Fibroblast of villous mesenchyme (primary cell): ENCODE results near the gene PIKFYVE. TPM values are rescaled to one million over a fixed set of nuclear protein-coding genes. Genes with fewer than 3 reads are reported as not detected.
A peak's percentile ranks its signal among the peaks of the same experiment; 100 is the strongest.
"Not testable (repeated sequence)": the region's sequence is repeated elsewhere in the genome, so short reads cannot be mapped to it uniquely, and the experiment has no call there.

Experiments
- DNase-seq: peaks from one replicate; pipeline ENCODE4 v3.0.0-alpha.2; 2010; ENCODE audit warnings: low read depth
- H3K4me3 ChIP-seq: 2 replicates; pipeline ENCODE4 v1.5.1; 2011; ENCODE audit warnings: low read depth, mild to moderate bottlenecking, low read length
- total RNA-seq: library from RNA; depleted of rRNA; stranded (reverse); fragments of >200 nt; gene quantifications from 2 replicates; pipeline ENCODE4 v1.2.3, GENCODE V29; 2012
- TF ChIP-seq, protein P1 (sequence below): IDR thresholded peaks from 2 replicates; pipeline ENCODE4 v1.5.1; 2012; ENCODE audit warnings: low read depth, mild to moderate bottlenecking, low read length; ENCODE audit not compliant: insufficient read depth

PIKFYVE gene
- total RNA-seq, 1 donor = 46.6 TPM

DNA sequence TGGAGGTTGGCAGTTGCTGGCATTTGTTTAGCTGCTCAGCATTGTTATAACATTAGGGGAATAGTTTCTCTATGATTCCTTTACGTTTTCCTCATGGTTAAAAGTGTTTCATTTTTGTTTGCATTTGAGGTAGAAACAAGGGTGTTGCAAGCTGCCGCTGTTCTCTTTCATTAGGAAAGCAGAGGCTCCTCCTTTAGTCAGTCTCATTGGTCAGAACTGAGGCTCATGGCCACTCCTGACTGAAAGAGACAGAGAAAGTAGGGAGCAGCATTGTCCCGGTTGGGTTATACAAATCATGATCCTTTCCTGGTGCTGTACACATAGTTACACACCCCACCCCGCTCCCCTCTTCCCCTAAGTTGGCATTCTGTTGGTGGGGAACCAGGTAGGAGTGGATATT is 80.7 kb downstream of the PIKFYVE start:
- TF ChIP-seq, protein P1, sequence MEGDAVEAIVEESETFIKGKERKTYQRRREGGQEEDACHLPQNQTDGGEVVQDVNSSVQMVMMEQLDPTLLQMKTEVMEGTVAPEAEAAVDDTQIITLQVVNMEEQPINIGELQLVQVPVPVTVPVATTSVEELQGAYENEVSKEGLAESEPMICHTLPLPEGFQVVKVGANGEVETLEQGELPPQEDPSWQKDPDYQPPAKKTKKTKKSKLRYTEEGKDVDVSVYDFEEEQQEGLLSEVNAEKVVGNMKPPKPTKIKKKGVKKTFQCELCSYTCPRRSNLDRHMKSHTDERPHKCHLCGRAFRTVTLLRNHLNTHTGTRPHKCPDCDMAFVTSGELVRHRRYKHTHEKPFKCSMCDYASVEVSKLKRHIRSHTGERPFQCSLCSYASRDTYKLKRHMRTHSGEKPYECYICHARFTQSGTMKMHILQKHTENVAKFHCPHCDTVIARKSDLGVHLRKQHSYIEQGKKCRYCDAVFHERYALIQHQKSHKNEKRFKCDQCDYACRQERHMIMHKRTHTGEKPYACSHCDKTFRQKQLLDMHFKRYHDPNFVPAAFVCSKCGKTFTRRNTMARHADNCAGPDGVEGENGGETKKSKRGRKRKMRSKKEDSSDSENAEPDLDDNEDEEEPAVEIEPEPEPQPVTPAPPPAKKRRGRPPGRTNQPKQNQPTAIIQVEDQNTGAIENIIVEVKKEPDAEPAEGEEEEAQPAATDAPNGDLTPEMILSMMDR = no peak
- no peak for DNase-seq
- H3K4me3 ChIP-seq = no peak overlapping the region

DNA sequence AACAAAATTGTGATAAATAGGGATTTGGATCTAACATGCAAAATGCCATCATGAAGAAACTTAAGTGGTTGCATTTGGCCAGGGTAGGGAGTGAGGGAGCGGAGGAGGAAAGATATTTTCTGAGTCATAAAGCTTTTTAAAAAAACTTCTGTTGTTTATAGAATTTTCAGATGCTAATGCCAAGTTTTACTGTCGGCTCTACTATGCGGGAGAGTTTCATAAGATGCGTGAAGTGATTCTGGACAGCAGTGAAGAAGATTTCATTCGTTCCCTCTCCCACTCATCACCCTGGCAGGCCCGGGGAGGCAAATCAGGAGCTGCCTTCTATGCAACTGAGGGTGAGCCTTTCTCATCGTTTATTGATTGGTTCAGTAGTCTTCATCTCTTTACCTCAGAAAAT is 84.6 kb downstream of the PIKFYVE start:
- DNase-seq = peak; percentile 87
- TF ChIP-seq, protein P1 = no peak
- H3K4me3 ChIP-seq = no peak overlapping the region

DNA sequence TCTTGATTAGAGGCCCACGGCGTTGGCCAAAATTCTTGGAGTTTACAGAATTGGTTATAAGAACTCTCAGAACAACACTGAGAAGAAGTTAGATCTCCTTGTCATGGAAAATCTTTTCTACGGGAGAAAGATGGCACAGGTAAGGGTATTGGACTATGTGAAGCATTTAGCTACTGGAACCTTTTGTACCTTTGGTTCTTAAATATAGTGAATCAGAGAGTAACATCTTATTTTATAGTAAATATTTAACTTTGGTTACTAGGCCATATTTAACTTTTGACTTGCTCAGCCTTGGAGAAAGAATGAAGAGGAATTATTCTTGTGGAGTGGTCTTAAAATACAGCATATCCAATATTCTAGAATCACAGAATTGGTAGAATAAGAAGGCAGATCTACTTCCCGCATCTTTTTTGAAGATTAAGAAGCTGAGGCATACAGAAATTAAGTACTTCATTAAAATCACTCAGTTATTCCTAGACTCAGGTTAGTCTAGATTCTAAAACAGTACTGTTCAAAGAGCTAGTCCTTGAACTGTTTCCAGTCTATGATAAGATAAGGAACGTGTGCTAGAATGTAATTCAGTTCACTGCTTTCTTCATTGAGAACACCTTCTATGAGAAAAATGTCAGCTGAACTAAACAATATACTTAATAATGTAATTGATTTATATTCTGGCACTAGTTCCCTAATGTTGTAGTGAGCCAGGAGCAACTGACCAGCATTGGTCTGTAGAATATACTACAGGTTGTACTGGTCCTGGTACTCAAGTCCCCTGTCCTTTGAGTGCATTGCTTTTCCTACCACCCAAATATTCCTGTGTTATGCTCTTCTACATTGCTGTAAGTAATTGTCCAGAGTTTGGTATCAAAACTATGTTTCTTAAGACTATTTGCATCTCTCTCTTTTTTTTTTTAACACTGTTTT is 86.9 kb downstream of the PIKFYVE start:
- TF ChIP-seq, protein P1 = no peak
- DNase-seq = no peak
- no peak overlapping the region for H3K4me3 ChIP-seq

DNA sequence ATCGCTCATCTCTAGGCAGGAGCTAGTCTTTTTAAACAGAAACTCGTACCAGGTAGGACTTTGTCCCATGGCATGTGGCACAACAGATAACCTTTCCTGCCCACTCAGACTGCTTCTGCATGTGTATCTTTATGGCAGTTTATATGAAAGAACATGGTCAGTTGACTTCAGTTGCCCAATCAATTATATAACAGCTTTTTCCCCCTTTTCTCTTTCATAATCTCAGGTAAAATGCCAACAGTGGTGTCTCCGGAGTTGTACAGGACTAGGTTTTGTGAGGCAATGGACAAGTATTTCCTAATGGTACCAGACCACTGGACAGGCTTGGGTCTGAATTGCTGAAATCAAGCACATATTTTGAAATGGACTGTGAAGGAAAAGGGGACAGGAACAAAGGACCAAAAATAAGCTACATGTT is 88.9 kb downstream of the PIKFYVE start:
- TF ChIP-seq, protein P1 = no peak
- H3K4me3 ChIP-seq = no peak overlapping the region
- no peak for DNase-seq

DNA sequence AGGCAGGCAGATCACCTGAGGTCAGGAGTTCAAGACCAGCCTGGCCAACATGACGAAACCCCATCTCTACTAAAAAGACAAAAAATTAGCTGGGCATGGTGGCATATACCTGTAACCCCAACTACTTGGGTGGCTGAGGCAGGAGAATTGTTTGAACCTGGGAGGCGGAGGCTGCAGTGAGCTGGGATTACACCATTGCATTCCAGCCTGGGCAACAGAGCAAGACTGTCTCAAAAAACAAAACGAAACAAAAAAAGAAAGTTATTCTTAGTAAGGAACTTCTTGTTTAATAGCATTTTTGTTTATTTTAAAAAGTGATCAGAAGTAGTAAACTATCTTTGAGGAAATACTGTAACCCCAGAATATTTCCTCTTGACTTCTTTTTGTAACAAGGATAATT is 90.4 kb downstream of the PIKFYVE start:
- peak; percentile 20 for DNase-seq
- not testable (repeated sequence) for H3K4me3 ChIP-seq

DNA sequence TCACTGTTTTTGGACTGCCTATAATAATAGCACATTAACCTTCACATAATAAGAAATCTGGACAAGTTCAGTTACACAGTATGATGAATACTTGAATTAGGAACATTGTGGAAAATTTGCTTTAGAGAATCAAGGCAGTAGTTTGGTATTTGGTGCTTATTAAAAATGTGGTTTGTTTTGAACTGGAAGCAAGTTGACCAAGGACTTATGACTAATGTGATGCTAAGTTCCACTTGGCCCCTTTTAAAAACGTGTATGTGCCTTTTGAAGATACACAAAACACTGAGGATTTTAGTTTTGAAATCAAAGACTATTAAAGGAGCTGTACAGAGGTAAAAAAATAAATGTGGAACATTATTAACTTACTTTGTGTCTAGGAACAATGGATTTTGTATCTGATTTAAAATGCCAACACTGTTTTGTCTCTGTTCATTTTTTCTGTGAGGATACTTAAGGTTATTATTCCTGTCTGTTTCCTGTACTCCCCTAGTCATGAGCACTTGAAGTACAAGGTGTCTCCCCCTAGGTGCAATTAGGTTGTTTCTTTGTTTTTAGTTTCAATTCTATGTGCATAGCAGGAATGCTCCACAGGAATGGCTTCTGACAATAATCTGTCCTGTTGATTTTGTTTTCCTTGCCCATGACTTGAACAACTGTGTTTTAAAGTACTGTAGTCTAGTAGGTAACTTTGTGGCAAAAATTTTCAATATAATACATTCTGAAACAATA is 91.0 kb downstream of the PIKFYVE start:
- peak; percentile 32 for DNase-seq
- TF ChIP-seq, protein P1 = no peak

More for the DNA sequence above, 91.0 kb downstream of the PIKFYVE start:
- H3K4me3 ChIP-seq = no peak overlapping the region
